Right lobe of liver (tissue), 6 donors: ENCODE results near the gene CLEC3B. TPM values are rescaled to one million over a fixed set of nuclear protein-coding genes. Genes with fewer than 3 reads are reported as not detected.

Experiments
- ATAC-seq, 4 donors: fragments of 200-7000 bp; cut with Tn5 transposase; one replicate each; pipeline ENCODE4 v1.9.1; 2020; ENCODE audit warnings: mild to moderate bottlenecking in 4 of 4, moderate library complexity in 4 of 4
- DNase-seq, 3 donors: peaks; one replicate each; pipeline ENCODE4 v3.0.0-alpha.2; 2020
- H3K27ac ChIP-seq, 3 donors: fragments of 200-600 bp; one replicate each; pipeline ENCODE4 v1.8.0; 2022
- H3K27me3 ChIP-seq, 2 donors: fragments of 200-600 bp; one replicate each; pipeline ENCODE4 v1.8.0; 2022
- H3K36me3 ChIP-seq, 4 donors: fragments of 200-600 bp; sonication (generic) in 1 of 4; one replicate each; pipeline versions ENCODE4 v1.5.1 to v1.8.0; 2017 to 2022; ENCODE audit warnings: control low read depth in 1 of 4
- H3K4me1 ChIP-seq, 4 donors: fragments of 200-600 bp; sonication (generic) in 1 of 4; one replicate each; pipeline versions ENCODE4 v1.5.1 to v1.8.0; 2017 to 2022; ENCODE audit warnings: control low read depth in 1 of 4
- H3K4me3 ChIP-seq, 3 donors: fragments of 200-600 bp; one replicate each; pipeline ENCODE4 v1.8.0; 2022
- H3K9me3 ChIP-seq, 4 donors: fragments of 200-600 bp; sonication (generic) in 1 of 4; one replicate each; pipeline versions ENCODE4 v1.5.1 to v1.8.0; 2017 to 2022; ENCODE audit warnings: control low read depth in 1 of 4
- POLR2A ChIP-seq: fragments of 450-650 bp; IDR thresholded peaks from one replicate; pipeline ENCODE4 v1.6.1; 2017; ENCODE audit warnings: antibody characterized with exemption, mild to moderate bottlenecking
- WGBS: methylation state at CpG from one replicate; pipeline ENCODE4 v1.1.6; 2018; ENCODE audit warnings: low coverage, low lambda C conversion rate; ENCODE audit not compliant: insufficient coverage; ENCODE audit errors: missing lambda C conversion rate; 5-methylcytosine and 5-hydroxymethylcytosine counted together
- intact Hi-C, 2 donors: fragments of 100-400 bp; cut with DNase I; formaldehyde crosslinking; loops; one replicate each; pipeline versions ENCODE4 v1.11.2 to v1.14.1; 2022
- total RNA-seq, 6 experiments: library from RNA; depleted of rRNA in 2 of 6; stranded (reverse); fragments of >200 nt in 2 of 6; fragmentation: NEBNext Ultra II Directional in 3 of 6; extraction: Animal tissue kit (Norgen Biotek cat#: 25700) in 3 of 6; gene quantifications; one replicate each; pipeline versions ENCODE4 v1.1.0 to v1.2.4, GENCODE V29; 2016 to 2023
- TF ChIP-seq, protein P1 (sequence below), 4 donors: fragments of 200-600 bp in 3 of 4; fragments of 450-650 bp in 1 of 4; IDR thresholded peaks; one replicate each; pipeline versions ENCODE4 v1.5.1 to v1.8.0; 2016 to 2022; ENCODE audit warnings: antibody characterized with exemption in 4 of 4, mild to moderate bottlenecking in 2 of 4
- donor health status: DM: no; HTN: yes; CAD: no.
- donor health status: DM: no; HTN: no; CAD: no.
- donor health status: DM: no; HTN: no; CAD: no.
- donor health status: DM: no; HTN: yes; CAD: no.
- donor health status: DM: no; HTN: yes; CAD: no.

The CLEC3B gene
- total RNA-seq, 6 experiments from 2014 or later, result 14.4 to 22.1 (median 19.6) TPM

- intact Hi-C loops, result loop anchor here in 1 of 2 donors (5.0 kb wide), 1 partner anchor 170 kb away; no protein-coding TSS in a partner anchor
- ATAC-seq, result no peak
- Histone ChIP-seq H3K4me1 (no peaks in the 10 kb centered on the region), H3K36me3 (no peaks in the 10 kb centered on the region), H3K4me3 (no peak overlapping the region), H3K9me3 (no peaks in the 10 kb centered on the region), H3K27ac (no peak overlapping the region), H3K27me3 (no peaks in the 10 kb centered on the region)
- DNase-seq, result no peak
- no peak for TF ChIP-seq POLR2A
- TF ChIP-seq, protein P1, sequence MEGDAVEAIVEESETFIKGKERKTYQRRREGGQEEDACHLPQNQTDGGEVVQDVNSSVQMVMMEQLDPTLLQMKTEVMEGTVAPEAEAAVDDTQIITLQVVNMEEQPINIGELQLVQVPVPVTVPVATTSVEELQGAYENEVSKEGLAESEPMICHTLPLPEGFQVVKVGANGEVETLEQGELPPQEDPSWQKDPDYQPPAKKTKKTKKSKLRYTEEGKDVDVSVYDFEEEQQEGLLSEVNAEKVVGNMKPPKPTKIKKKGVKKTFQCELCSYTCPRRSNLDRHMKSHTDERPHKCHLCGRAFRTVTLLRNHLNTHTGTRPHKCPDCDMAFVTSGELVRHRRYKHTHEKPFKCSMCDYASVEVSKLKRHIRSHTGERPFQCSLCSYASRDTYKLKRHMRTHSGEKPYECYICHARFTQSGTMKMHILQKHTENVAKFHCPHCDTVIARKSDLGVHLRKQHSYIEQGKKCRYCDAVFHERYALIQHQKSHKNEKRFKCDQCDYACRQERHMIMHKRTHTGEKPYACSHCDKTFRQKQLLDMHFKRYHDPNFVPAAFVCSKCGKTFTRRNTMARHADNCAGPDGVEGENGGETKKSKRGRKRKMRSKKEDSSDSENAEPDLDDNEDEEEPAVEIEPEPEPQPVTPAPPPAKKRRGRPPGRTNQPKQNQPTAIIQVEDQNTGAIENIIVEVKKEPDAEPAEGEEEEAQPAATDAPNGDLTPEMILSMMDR (IDR thresholded peaks at IDR 0.05), result no peak
- WGBS, result 77% methylated on average over 3 of the region's 3 CpGs
These were observed 16.1 kb downstream of the CLEC3B start for GRCh38 chr3:45042162-45042561.

DNA sequence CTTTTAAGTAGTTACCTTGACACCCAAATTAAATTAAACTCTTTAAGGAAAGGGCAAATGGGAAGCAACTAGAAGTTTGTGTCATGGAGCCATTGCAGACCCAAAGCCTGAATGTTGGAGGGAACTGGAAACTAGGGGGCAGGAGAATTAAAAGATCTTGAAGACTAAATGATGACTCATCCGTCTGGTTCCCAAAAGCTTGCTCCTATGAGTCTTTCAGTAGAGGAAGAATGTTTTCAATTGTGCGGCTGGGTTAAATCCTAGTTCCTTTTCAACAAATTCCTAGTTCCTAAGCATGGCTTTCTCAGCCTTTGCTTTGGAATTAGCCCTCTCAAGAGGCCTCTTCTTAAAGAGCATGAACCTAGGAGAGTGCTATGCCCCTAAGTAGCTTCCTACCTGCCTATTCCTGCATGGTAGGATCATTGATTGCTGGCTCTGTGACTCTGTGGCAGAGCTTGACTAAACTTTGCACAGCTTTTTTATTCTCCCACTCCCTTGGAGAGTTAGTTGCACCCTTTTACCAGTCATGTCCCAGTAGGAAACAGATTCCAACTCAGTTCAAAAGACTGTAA is 17.7 kb downstream of the CLEC3B start:
- intact Hi-C loops, result loop anchor here in 1 of 2 donors (5.0 kb wide), 1 partner anchor 168 kb away; no protein-coding TSS in a partner anchor
- ATAC-seq (peak in 2 of 4 donors; percentile 33 to 42), DNase-seq (no peak)
- H3K4me3 ChIP-seq, result no peak overlapping the region
- no peaks in the 10 kb centered on the region for H3K27me3 ChIP-seq
- H3K27ac ChIP-seq, result no peak overlapping the region
- WGBS, result 54% methylated on average over 2 of the region's 2 CpGs
- no peaks in the 10 kb centered on the region for H3K36me3 ChIP-seq
- TF ChIP-seq, protein P1 (IDR thresholded peaks at IDR 0.05), result no peak
- TF ChIP-seq POLR2A, result no peak
- H3K9me3 ChIP-seq, result no peaks in the 10 kb centered on the region
- H3K4me1 ChIP-seq, result no peaks in the 10 kb centered on the region

GRCh38 chr3:45048244-45048643 is 22.1 kb downstream of the CLEC3B start:
- 54% methylated on average over 3 of the region's 4 CpGs for WGBS
- DNase-seq (no peak), ATAC-seq (no peak)
- H3K27ac ChIP-seq, result no peak overlapping the region
- no peaks in the 10 kb centered on the region for H3K9me3 ChIP-seq
- H3K27me3 ChIP-seq, result no peaks in the 10 kb centered on the region
- no peaks in the 10 kb centered on the region for H3K36me3 ChIP-seq
- H3K4me3 ChIP-seq, result no peak overlapping the region
- intact Hi-C loops, result no loop called here
- no peaks in the 10 kb centered on the region for H3K4me1 ChIP-seq
- TF ChIP-seq, protein P1 (IDR thresholded peaks at IDR 0.05), result no peak
- no peak for TF ChIP-seq POLR2A

DNA sequence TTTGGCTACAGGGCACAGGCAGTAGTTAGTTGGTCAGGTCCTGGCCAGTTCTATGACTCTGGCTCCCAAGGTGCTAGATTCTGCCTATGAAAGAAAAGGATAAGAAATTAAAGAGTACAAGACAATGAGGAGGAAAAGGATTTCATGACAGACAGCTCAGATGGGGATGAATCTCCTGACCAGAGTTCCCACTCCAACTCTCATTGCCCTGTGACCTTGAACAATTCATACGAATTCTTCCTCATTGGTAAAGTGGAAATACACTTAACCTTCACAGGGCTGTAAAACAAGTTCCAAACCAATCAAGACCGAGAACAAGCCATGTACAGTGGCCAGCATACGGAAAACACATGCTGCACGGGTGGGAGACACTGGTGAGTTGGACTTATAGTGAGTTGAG is 23.7 kb downstream of the CLEC3B start:
- no peak overlapping the region for H3K4me3 ChIP-seq
- intact Hi-C loops, result no loop called here
- no peaks in the 10 kb centered on the region for H3K9me3 ChIP-seq
- H3K36me3 ChIP-seq, result no peaks in the 10 kb centered on the region
- H3K27ac ChIP-seq, result no peak overlapping the region
- DNase-seq (no peak), ATAC-seq (no peak)
- H3K4me1 ChIP-seq, result no peaks in the 10 kb centered on the region
- H3K27me3 ChIP-seq, result no peaks in the 10 kb centered on the region
- TF ChIP-seq POLR2A, result no peak
- TF ChIP-seq, protein P1 (IDR thresholded peaks at IDR 0.05), result no peak
- 64% methylated on average over 4 of the region's 4 CpGs for WGBS
